VCaP (cell line): ENCODE data around the gene EMC1.
A peak's percentile ranks its signal among the peaks of the same experiment; 100 is the strongest.

Source experiments
- H3K27ac ChIP-seq: fragments of 450-650 bp; 2 replicates; pipeline ENCODE4 v1.5.1; 2017
- CTCF ChIP-seq: fragments of 450-650 bp; conservative IDR thresholded peaks from 2 replicates; pipeline ENCODE4 v1.5.1; 2017; ENCODE audit warnings: mild to moderate bottlenecking, moderate library complexity

Gene EMC1

DNA sequence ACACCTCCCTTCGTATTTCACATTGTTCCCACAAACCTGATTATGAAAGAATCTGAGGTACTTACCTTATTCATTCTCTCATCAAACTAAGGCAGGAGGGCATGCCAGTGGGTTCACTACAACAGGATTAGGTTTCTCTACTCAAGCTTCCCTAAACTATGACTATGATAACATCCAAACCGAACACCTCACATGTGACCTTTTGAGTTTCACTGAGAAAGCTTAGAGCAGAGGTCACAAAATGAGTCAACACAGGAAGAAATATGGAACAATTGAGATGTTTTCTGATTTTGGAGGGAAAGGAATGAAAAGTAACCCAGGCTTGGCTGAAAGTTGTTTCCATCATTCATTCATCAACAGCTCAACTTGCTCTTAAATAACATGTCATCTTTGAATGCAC is 65.3 kb downstream of the EMC1 start:
- TF ChIP-seq CTCF = no peak
- H3K27ac ChIP-seq = no peak overlapping the region

DNA sequence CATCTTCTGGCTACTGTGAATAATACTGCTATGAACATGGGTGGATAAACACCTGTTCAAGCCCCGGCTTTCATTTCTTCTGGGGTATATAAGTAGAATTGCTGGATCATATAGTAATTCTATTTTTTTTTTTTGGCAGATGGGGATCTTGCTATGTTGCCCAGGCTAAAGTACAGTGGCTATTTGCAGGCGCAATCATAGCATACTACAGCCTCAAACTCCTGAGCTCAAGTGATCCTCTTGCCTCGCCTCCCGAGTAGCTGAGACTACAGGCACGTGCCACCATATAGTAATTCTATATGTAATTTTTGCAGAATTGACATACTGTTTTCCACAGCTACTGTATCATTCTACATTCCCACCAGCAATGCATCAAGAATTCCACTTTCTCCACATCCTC is 69.1 kb downstream of the EMC1 start:
- H3K27ac ChIP-seq = no peak overlapping the region; the same call in 1 of the 2 replicates
- TF ChIP-seq CTCF = no peak

DNA sequence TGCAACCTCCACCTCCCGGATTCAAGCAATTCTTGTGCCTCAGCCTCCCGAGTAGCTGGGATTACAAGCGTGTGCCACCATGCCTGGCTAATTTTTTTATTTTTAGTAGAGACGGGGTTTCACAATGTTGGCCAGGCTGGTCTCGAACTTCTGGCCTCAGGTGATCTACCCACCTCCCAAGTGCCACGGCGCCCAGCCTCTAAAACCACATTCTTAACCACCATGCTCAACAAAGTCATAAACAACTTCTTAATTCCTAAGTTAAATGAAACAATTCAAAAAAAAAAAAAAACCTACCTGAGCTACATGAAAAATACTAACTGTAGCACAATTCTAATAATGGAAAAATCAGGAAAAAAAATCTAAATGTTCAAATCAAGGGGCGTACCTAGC is 71.1 kb downstream of the EMC1 start:
- peak overlapping the region; percentile 84 for H3K27ac ChIP-seq

GRCh38 chr1:19179597-19180264 is 71.6 kb downstream of the EMC1 start:
- TF ChIP-seq CTCF = peak; percentile 74
- H3K27ac ChIP-seq = peak overlapping the region; percentile 84

GRCh38 chr1:19178734-19179398 is 72.5 kb downstream of the EMC1 start:
- peak overlapping the region; percentile 84 for H3K27ac ChIP-seq
- TF ChIP-seq CTCF = no peak

GRCh38 chr1:19177811-19178210 is 73.5 kb downstream of the EMC1 start:
- peak overlapping the region; percentile 84 for H3K27ac ChIP-seq
- no peak for TF ChIP-seq CTCF

GRCh38 chr1:19169642-19170041 is 81.7 kb downstream of the EMC1 start:
- H3K27ac ChIP-seq = no peak overlapping the region

More at GRCh38 chr1:19169642-19170041, 81.7 kb downstream of the EMC1 start:
- TF ChIP-seq CTCF = no peak
